HCT116 (cell line): ENCODE data around the gene ROS1. TPM values are rescaled to one million over a fixed set of nuclear protein-coding genes. Genes with fewer than 3 reads are reported as not detected.

Source experiments
- ATAC-seq: fragments of 200-7000 bp; cut with Tn5 transposase; 2 replicates; pipeline ENCODE4 v1.9.1; 2020; ENCODE audit warnings: mild to moderate bottlenecking, moderate library complexity
- BruUV-seq: library from RNA; stranded (reverse); fragments of 400-500 nt; replicated peaks from 2 replicates; lab custom pipeline; 2021; lab: Mats Ljungman, UMichigan
- CTCF ChIA-PET: fragments of 300-600 bp; sonication (Branson Sonifier 250); formaldehyde crosslinking; loops from one replicate; lab custom pipeline; 2021; ENCODE audit warnings: antibody characterized with exemption; lab: Charles Lee
- POLR2A ChIA-PET: fragments of 300-600, 350-600 bp; sonication (Branson Sonifier 250); formaldehyde crosslinking; loops from one replicate; lab custom pipeline; 2021; ENCODE audit warnings: antibody characterized with exemption; lab: Charles Lee
- RAD21 ChIA-PET, 2 experiments: fragments of 300-600 bp; sonication (Branson Sonifier 250); formaldehyde crosslinking; loops; one replicate each; lab custom pipeline; 2023; ENCODE audit warnings: low total read pairs in 2 of 2; ENCODE audit not compliant: uncharacterized antibody in 2 of 2, unreplicated experiment in 2 of 2, low non-redundant PET in 1 of 2; lab: Charles Lee
- DNase-seq: peaks from one replicate; pipeline ENCODE4 v3.0.0-alpha.2; 2010; ENCODE audit warnings: low read depth, low spot score
- H2AFZ ChIP-seq: fragments of 200-600 bp; shearing (Covaris generic), sonication (generic); 2 replicates; pipeline ENCODE4 v1.6.1; 2017; ENCODE audit warnings: low read depth, mixed run types, mixed read lengths, antibody characterized with exemption, low read length; ENCODE audit not compliant: poor library complexity, severe bottlenecking
- H3K27ac ChIP-seq: 2 replicates; pipeline ENCODE4 v1.5.1; 2012; ENCODE audit warnings: low read depth, low read length
- H3K27me3 ChIP-seq: fragments of 200-600 bp; sonication (generic); 2 replicates; pipeline ENCODE4 v1.6.1; 2016; ENCODE audit warnings: mixed run types, low read length, mixed read lengths; ENCODE audit not compliant: insufficient read depth
- H3K36me3 ChIP-seq, 2 experiments: fragments of 200-500 bp in 1 of 2; fragments of 200-600 bp in 1 of 2; sonication (Bioruptor generic) in 1 of 2; sonication (generic) in 1 of 2; 2 replicates each; pipeline versions ENCODE4 v1.5.1 to v1.6.1; 2014 to 2016; ENCODE audit warnings: low read length in 2 of 2, inconsistent platforms in 1 of 2, mixed read lengths in 1 of 2, mixed run types in 1 of 2; ENCODE audit not compliant: insufficient read depth in 2 of 2, control insufficient read depth in 1 of 2
- H3K4me1 ChIP-seq, 2 experiments: fragments of 200-600 bp in 1 of 2; sonication (generic) in 1 of 2; 2 replicates each; pipeline versions ENCODE4 v1.5.1 to v1.6.1; 2012 to 2017; ENCODE audit warnings: low read length in 2 of 2, inconsistent platforms in 1 of 2, mild to moderate bottlenecking in 1 of 2, mixed read lengths in 1 of 2, mixed run types in 1 of 2, moderate library complexity in 1 of 2; ENCODE audit not compliant: insufficient read depth in 2 of 2, control insufficient read depth in 1 of 2
- H3K4me2 ChIP-seq: fragments of 200-600 bp; sonication (generic); 2 replicates; pipeline ENCODE4 v1.6.1; 2017; ENCODE audit warnings: mixed run types, low read length, mixed read lengths
- H3K4me3 ChIP-seq, 2 experiments: fragments of 200-600 bp in 1 of 2; sonication (generic) in 1 of 2; replicated peaks in 1 of 2; 2 replicates each; pipeline ENCODE4 v1.5.1; 2011 to 2016; ENCODE audit warnings: low read length in 2 of 2, control low read depth in 1 of 2, low read depth in 1 of 2, mild to moderate bottlenecking in 1 of 2, mixed read lengths in 1 of 2, mixed run types in 1 of 2
- H3K79me2 ChIP-seq: fragments of 200-600 bp; sonication (generic); 2 replicates; pipeline ENCODE4 v1.6.1; 2017; ENCODE audit warnings: mild to moderate bottlenecking, mixed run types, low read length, moderate library complexity, mixed read lengths; ENCODE audit not compliant: insufficient read depth
- H3K9ac ChIP-seq: fragments of 200-600 bp; sonication (generic); 2 replicates; pipeline ENCODE4 v1.6.1; 2016; ENCODE audit warnings: low read length, mixed read lengths
- H3K9me2 ChIP-seq: fragments of 200-600 bp; sonication (generic), shearing (Covaris generic); 2 replicates; pipeline ENCODE4 v1.6.1; 2017; ENCODE audit warnings: mixed run types, mild to moderate bottlenecking, moderate library complexity; ENCODE audit not compliant: insufficient read depth
- H3K9me3 ChIP-seq, 2 experiments: fragments of 200-500 bp in 1 of 2; fragments of 200-600 bp in 1 of 2; sonication (Bioruptor generic) in 1 of 2; sonication (generic) in 1 of 2; 2 replicates each; pipeline ENCODE4 v1.6.1; 2014 to 2017; ENCODE audit warnings: low read length in 2 of 2, mixed read lengths in 2 of 2, inconsistent platforms in 1 of 2, low read depth in 1 of 2, mild to moderate bottlenecking in 1 of 2, mixed run types in 1 of 2, moderate library complexity in 1 of 2; ENCODE audit not compliant: control insufficient read depth in 1 of 2, insufficient read depth in 1 of 2
- H4K20me1 ChIP-seq: fragments of 200-600 bp; sonication (generic), shearing (Covaris generic); 2 replicates; pipeline ENCODE4 v1.6.1; 2017; ENCODE audit warnings: mixed run types, mild to moderate bottlenecking, moderate library complexity; ENCODE audit not compliant: insufficient read depth
- CEBPB ChIP-seq: IDR thresholded peaks from 2 replicates; pipeline ENCODE4 v1.6.1; 2012; ENCODE audit warnings: low read depth
- EZH2 ChIP-seq: fragments of 200-600 bp; sonication (generic); IDR thresholded peaks from 2 replicates; pipeline ENCODE4 v1.6.1; 2017; ENCODE audit warnings: antibody characterized with exemption, mixed run types
- EZH2phosphoT487 ChIP-seq: fragments of 200-600 bp; IDR thresholded peaks from 2 replicates; pipeline ENCODE4 v1.6.1; 2018; ENCODE audit warnings: antibody characterized with exemption, borderline replicate concordance
- FOSL1 ChIP-seq: IDR thresholded peaks from 2 replicates; pipeline ENCODE4 v1.6.1; 2012; ENCODE audit warnings: low read depth
- POLR2A ChIP-seq: IDR thresholded peaks from 2 replicates; pipeline ENCODE4 v1.7.0; 2011; ENCODE audit warnings: borderline replicate concordance; ENCODE audit not compliant: insufficient read depth, insufficient read length; ENCODE audit errors: extremely low read depth
- RAD21 ChIP-seq: IDR thresholded peaks from 2 replicates; pipeline ENCODE4 v1.6.1; 2012; ENCODE audit warnings: low read depth, mild to moderate bottlenecking
- SP1 ChIP-seq: IDR thresholded peaks from 2 replicates; pipeline ENCODE4 v1.6.1; 2012; ENCODE audit warnings: low read depth
- TCF7L2 ChIP-seq: IDR thresholded peaks from 2 replicates; pipeline ENCODE4 v1.7.0; 2011; ENCODE audit warnings: borderline replicate concordance, inconsistent platforms; ENCODE audit not compliant: insufficient read depth, insufficient read length; ENCODE audit errors: extremely low read depth
- YY1 ChIP-seq: IDR thresholded peaks from 2 replicates; pipeline ENCODE4 v1.6.1; 2011; ENCODE audit warnings: low read length, low read depth, moderate library complexity, mild to moderate bottlenecking; ENCODE audit not compliant: insufficient replicate concordance; ENCODE audit errors: extremely low read depth
- ZFX ChIP-seq: fragments of 450-650 bp; IDR thresholded peaks from 2 replicates; pipeline ENCODE4 v1.6.1; 2017
- intact Hi-C: fragments of 100-400 bp; cut with micrococcal nuclease; formaldehyde crosslinking; loops from 2 replicates; pipeline ENCODE4 v1.10.0; 2022
- total RNA-seq: library from RNA; stranded (reverse); gene quantifications from one replicate; pipeline ENCODE4 v1.2.1, GENCODE V29; 2021; ENCODE audit not compliant: unreplicated experiment
- TF ChIP-seq, protein P1 (sequence below), 3 experiments: fragments of 200-600 bp in 1 of 3; sonication (generic) in 1 of 3; IDR thresholded peaks in 2 of 3; conservative IDR thresholded peaks in 1 of 3; 2 replicates each; pipeline ENCODE4 v1.5.1; 2012 to 2017; ENCODE audit warnings: low read depth in 2 of 3, low read length in 2 of 3, antibody characterized with exemption in 1 of 3, borderline replicate concordance in 1 of 3, control low read depth in 1 of 3, mild to moderate bottlenecking in 1 of 3, mixed read lengths in 1 of 3, mixed run types in 1 of 3, moderate library complexity in 1 of 3; ENCODE audit not compliant: insufficient read depth in 1 of 3
- TF ChIP-seq, protein P2 (sequence below): IDR thresholded peaks from 2 replicates; pipeline ENCODE4 v1.6.1; 2012
- TF ChIP-seq, protein P3 (sequence below): IDR thresholded peaks from 2 replicates; pipeline ENCODE4 v1.6.1; 2012
- TF ChIP-seq, protein P4 (sequence below): IDR thresholded peaks from 2 replicates; pipeline ENCODE4 v1.6.1; 2011; ENCODE audit warnings: mild to moderate bottlenecking, low read length, moderate library complexity; ENCODE audit not compliant: insufficient replicate concordance; ENCODE audit errors: extremely low read depth

The ROS1 gene
- total RNA-seq, 1 experiment from 2014 or later, result not detected

DNA sequence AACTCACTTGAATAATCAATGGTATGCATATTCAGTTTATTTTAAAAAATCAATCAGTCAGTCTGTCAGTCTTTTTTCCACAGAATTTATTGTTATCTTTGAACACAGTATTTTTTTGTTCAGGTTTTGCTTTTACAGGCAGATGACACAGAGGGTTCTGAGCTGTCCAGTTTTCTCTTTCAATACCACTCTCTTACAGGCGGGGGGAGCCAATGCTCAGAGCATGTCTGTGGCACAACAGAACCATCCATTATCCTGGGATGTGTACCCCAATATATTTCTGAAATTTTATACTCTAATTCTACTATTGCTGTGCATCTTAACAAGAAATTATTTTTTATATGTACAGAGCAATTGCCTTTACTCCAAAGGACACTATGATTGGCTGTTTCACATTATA is 21.2 kb downstream of the ROS1 start:
- BruUV-seq, result no TSS peak
- no peaks in the 10 kb centered on the region for H3K4me1 ChIP-seq
- no peaks in the 10 kb centered on the region for H3K27me3 ChIP-seq
- POLR2A ChIA-PET, result no interaction called here
- TF ChIP-seq, protein P1, sequence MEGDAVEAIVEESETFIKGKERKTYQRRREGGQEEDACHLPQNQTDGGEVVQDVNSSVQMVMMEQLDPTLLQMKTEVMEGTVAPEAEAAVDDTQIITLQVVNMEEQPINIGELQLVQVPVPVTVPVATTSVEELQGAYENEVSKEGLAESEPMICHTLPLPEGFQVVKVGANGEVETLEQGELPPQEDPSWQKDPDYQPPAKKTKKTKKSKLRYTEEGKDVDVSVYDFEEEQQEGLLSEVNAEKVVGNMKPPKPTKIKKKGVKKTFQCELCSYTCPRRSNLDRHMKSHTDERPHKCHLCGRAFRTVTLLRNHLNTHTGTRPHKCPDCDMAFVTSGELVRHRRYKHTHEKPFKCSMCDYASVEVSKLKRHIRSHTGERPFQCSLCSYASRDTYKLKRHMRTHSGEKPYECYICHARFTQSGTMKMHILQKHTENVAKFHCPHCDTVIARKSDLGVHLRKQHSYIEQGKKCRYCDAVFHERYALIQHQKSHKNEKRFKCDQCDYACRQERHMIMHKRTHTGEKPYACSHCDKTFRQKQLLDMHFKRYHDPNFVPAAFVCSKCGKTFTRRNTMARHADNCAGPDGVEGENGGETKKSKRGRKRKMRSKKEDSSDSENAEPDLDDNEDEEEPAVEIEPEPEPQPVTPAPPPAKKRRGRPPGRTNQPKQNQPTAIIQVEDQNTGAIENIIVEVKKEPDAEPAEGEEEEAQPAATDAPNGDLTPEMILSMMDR (IDR thresholded peaks at IDR 0.05 in 2 of 3, conservative IDR thresholded peaks at IDR 0.05 in 1 of 3; ENCODE audit: borderline replicate concordance in 1 of 3, insufficient read depth in 1 of 3, low read depth in 2 of 3, low read length in 2 of 3), result peak in 2 of 3 experiments; percentile 38 to 40; a peak in 2 of 6 replicates
- TF ChIP-seq RAD21, result peak; percentile 46
- TF ChIP-seq POLR2A, result no peak
- H3K9me2 ChIP-seq, result no peaks in the 10 kb centered on the region
- CTCF ChIA-PET, result interaction anchor here (1.8 kb wide), 1 partner anchor 45 kb away, joined by 5 read pairs; no protein-coding TSS in a partner anchor
- no peak overlapping the region for H3K4me2 ChIP-seq
- H3K9ac ChIP-seq, result no peak overlapping the region
- H4K20me1 ChIP-seq, result no peaks in the 10 kb centered on the region
- ATAC-seq (peak; percentile 77), DNase-seq (no peak)
- H3K27ac ChIP-seq, result no peak overlapping the region
- RAD21 ChIA-PET, result no interaction called here
- no peaks in the 10 kb centered on the region for H3K9me3 ChIP-seq
- no peaks in the 10 kb centered on the region for H3K36me3 ChIP-seq
- no peaks in the 10 kb centered on the region for H3K79me2 ChIP-seq
- intact Hi-C loops, result no loop called here
- H2AFZ ChIP-seq, result no peak overlapping the region
- H3K4me3 ChIP-seq, result no peak overlapping the region

DNA sequence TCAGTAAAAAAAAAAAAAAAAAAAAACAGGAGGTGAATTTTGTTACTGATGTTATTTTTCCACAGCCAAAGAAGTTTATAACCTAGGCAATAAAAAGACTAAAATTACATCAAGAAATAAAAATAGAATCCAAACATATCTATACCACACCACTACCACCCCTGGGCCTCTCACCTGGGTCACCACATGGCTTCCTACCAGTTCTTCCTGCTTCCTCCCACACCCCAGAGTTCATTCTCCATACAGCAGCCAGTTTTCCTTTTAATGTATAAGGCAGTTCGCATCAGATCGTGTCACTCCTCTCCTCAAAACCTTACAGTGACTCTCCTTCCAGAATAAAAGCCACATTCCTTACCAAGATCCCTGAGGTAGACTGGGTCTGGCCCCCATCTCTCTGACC is 23.9 kb downstream of the ROS1 start:
- no peak overlapping the region for H2AFZ ChIP-seq
- BruUV-seq, result no TSS peak
- no peak overlapping the region for H3K4me3 ChIP-seq
- ATAC-seq, result no peak
- RAD21 ChIA-PET, result no interaction called here
- no peak for DNase-seq
- CTCF ChIA-PET, result no interaction called here
- no peaks in the 10 kb centered on the region for H3K36me3 ChIP-seq
- no peaks in the 10 kb centered on the region for H3K9me3 ChIP-seq
- POLR2A ChIA-PET, result no interaction called here
- H3K4me1 ChIP-seq, result no peaks in the 10 kb centered on the region
- no peaks in the 10 kb centered on the region for H3K9me2 ChIP-seq
- intact Hi-C loops, result loop anchor here (2.0 kb wide), 1 partner anchor 203 kb away; no protein-coding TSS in a partner anchor
- no peaks in the 10 kb centered on the region for H3K27me3 ChIP-seq
- no peaks in the 10 kb centered on the region for H3K79me2 ChIP-seq
- no peak overlapping the region for H3K4me2 ChIP-seq
- no peak overlapping the region for H3K9ac ChIP-seq
- H4K20me1 ChIP-seq, result no peaks in the 10 kb centered on the region
- no peak overlapping the region for H3K27ac ChIP-seq
- TF ChIP-seq FOSL1, result no peak
- TF ChIP-seq TCF7L2, result no peak
- TF ChIP-seq SP1, result no peak
- TF ChIP-seq, protein P2, sequence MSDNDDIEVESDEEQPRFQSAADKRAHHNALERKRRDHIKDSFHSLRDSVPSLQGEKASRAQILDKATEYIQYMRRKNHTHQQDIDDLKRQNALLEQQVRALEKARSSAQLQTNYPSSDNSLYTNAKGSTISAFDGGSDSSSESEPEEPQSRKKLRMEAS, result no peak
- no peak for TF ChIP-seq EZH2
- TF ChIP-seq YY1, result no peak
- TF ChIP-seq ZFX, result no peak
- no peak for TF ChIP-seq POLR2A
- TF ChIP-seq, protein P3, sequence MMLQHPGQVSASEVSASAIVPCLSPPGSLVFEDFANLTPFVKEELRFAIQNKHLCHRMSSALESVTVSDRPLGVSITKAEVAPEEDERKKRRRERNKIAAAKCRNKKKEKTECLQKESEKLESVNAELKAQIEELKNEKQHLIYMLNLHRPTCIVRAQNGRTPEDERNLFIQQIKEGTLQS, result no peak
- no peak for TF ChIP-seq CEBPB
- TF ChIP-seq, protein P4, sequence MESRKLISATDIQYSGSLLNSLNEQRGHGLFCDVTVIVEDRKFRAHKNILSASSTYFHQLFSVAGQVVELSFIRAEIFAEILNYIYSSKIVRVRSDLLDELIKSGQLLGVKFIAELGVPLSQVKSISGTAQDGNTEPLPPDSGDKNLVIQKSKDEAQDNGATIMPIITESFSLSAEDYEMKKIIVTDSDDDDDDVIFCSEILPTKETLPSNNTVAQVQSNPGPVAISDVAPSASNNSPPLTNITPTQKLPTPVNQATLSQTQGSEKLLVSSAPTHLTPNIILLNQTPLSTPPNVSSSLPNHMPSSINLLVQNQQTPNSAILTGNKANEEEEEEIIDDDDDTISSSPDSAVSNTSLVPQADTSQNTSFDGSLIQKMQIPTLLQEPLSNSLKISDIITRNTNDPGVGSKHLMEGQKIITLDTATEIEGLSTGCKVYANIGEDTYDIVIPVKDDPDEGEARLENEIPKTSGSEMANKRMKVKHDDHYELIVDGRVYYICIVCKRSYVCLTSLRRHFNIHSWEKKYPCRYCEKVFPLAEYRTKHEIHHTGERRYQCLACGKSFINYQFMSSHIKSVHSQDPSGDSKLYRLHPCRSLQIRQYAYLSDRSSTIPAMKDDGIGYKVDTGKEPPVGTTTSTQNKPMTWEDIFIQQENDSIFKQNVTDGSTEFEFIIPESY, result no peak
- TF ChIP-seq EZH2phosphoT487, result no peak
